Measurements from ENCODE around the gene PRUNE2. TPM values are rescaled to one million over a fixed set of nuclear protein-coding genes. Genes with fewer than 3 reads are reported as not detected.

Gene PRUNE2
- total and polyA plus RNA-seq, 9 of the 15 experiments (the other 6 are each of a cell fraction or from before 2014, with no cell fraction given), result 0.05 to 0.45 (median 0.18) TPM; not detected in 1

DNA sequence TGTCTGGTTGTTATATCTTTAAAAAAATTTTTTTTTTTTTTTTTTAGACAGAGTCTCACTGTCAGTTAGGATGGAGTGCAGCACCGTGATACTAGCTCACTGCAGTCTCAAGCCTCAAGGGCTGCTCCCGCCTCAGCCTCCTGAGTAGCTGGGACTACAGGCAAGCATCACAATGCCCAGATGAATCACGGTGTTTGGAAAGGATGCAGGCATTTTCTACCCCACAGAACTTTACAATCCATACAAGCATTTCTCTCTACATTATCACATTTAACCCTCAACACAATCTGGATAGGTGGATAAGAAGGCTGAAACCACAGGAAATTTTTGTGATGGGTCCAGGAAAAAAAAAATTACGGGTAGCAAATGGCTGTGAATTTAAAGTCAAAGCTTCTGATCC lies 147.4 kb downstream of the PRUNE2 start:
- ChIA-PET POLR2A (interaction anchor here (0.6 kb wide), 1 partner anchor 445 kb away, joined by 3 read pairs; no protein-coding TSS in a partner anchor), CTCF (ENCODE audit: low intra/inter-chr PET ratio) (no interaction called here)
- no peaks in the 10 kb centered on the region for H3K36me3 ChIP-seq (ENCODE audit: control insufficient read depth, insufficient read depth, low read length)
- FAIRE-seq, result no peak
- no peak overlapping the region for H3K27ac ChIP-seq (ENCODE audit: extremely low read depth, low read depth, low read length)
- no peaks in the 10 kb centered on the region; a peak in 1 of 5 replicates for H3K4me1 ChIP-seq (replicated peaks in 1 of 2; ENCODE audit: control insufficient read depth in 2 of 2, insufficient read depth in 2 of 2, low read length in 2 of 2)
- H3K9ac ChIP-seq (ENCODE audit: insufficient read depth in 1 of 2, low read depth in 2 of 2, low read length in 2 of 2), result no peak overlapping the region
- BruUV-seq (replicated peaks), result no TSS peak
- no peaks in the 10 kb centered on the region for H3K9me3 ChIP-seq (replicated peaks; ENCODE audit: control insufficient read depth, insufficient read depth, low read depth, low read length)
- no peak for ATAC-seq
- H4K20me1 ChIP-seq (replicated peaks; ENCODE audit: control insufficient read depth, insufficient read depth, low read length), result no peaks in the 10 kb centered on the region
- DNase-seq (ENCODE audit: extremely low read depth in 1 of 4, low spot score in 3 of 4), result no peak
- intact Hi-C loops (cut with micrococcal nuclease) (no loop called here), in situ Hi-C loops (cut with MboI) (no loop called here)
- no peaks in the 10 kb centered on the region for H3K79me2 ChIP-seq (ENCODE audit: control insufficient read depth, insufficient read depth, low read length)
- 0% methylated on average over 3 of the region's 4 CpGs for WGBS (ENCODE audit: insufficient coverage, low coverage, missing lambda C conversion rate)
- H3K27me3 ChIP-seq (ENCODE audit: control insufficient read depth in 2 of 2, insufficient read depth in 2 of 2, low read length in 2 of 2), result no peaks in the 10 kb centered on the region
- H2AFZ ChIP-seq (ENCODE audit: low read depth, low read length), result no peak overlapping the region
- H3K4me3 ChIP-seq, result no peak overlapping the region
- no peak overlapping the region for H3K4me2 ChIP-seq (ENCODE audit: insufficient read depth, low read length)
- H3K9me1 ChIP-seq (ENCODE audit: control insufficient read depth, insufficient read depth, low read length), result no peaks in the 10 kb centered on the region
- TF ChIP-seq ARID2 (IDR thresholded peaks at IDR 0.05) (no peak), RFX5 (IDR thresholded peaks at IDR 0.05; ENCODE audit: low read depth, low read length) (no peak), HCFC1 (IDR thresholded peaks at IDR 0.05; ENCODE audit: low read depth, low read length) (no peak), TAL1 (IDR thresholded peaks at IDR 0.05) (no peak), MIER1 (IDR thresholded peaks at IDR 0.05; ENCODE audit: low read depth) (no peak), POLR2G (IDR thresholded peaks at IDR 0.05; ENCODE audit: low read depth, low read length) (no peak), ZSCAN29 (IDR thresholded peaks at IDR 0.05) (no peak), DDX20 (tag; IDR thresholded peaks at IDR 0.05; ENCODE audit: low read depth) (no peak)
- TF ChIP-seq, protein P1, sequence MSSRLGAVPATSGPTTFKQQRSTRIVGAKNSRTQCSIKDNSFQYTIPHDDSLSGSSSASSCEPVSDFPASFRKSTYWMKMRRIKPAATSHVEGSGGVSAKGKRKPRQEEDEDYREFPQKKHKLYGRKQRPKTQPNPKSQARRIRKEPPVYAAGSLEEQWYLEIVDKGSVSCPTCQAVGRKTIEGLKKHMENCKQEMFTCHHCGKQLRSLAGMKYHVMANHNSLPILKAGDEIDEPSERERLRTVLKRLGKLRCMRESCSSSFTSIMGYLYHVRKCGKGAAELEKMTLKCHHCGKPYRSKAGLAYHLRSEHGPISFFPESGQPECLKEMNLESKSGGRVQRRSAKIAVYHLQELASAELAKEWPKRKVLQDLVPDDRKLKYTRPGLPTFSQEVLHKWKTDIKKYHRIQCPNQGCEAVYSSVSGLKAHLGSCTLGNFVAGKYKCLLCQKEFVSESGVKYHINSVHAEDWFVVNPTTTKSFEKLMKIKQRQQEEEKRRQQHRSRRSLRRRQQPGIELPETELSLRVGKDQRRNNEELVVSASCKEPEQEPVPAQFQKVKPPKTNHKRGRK (tag; IDR thresholded peaks at IDR 0.05), result no peak
- TF ChIP-seq, protein P2, sequence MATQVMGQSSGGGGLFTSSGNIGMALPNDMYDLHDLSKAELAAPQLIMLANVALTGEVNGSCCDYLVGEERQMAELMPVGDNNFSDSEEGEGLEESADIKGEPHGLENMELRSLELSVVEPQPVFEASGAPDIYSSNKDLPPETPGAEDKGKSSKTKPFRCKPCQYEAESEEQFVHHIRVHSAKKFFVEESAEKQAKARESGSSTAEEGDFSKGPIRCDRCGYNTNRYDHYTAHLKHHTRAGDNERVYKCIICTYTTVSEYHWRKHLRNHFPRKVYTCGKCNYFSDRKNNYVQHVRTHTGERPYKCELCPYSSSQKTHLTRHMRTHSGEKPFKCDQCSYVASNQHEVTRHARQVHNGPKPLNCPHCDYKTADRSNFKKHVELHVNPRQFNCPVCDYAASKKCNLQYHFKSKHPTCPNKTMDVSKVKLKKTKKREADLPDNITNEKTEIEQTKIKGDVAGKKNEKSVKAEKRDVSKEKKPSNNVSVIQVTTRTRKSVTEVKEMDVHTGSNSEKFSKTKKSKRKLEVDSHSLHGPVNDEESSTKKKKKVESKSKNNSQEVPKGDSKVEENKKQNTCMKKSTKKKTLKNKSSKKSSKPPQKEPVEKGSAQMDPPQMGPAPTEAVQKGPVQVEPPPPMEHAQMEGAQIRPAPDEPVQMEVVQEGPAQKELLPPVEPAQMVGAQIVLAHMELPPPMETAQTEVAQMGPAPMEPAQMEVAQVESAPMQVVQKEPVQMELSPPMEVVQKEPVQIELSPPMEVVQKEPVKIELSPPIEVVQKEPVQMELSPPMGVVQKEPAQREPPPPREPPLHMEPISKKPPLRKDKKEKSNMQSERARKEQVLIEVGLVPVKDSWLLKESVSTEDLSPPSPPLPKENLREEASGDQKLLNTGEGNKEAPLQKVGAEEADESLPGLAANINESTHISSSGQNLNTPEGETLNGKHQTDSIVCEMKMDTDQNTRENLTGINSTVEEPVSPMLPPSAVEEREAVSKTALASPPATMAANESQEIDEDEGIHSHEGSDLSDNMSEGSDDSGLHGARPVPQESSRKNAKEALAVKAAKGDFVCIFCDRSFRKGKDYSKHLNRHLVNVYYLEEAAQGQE (IDR thresholded peaks at IDR 0.05; ENCODE audit: borderline replicate concordance), result no peak
- TF ChIP-seq, protein P2 (CRISPR knock-in tag; IDR thresholded peaks at IDR 0.05; ENCODE audit: low read depth), result no peak

All from K562 (cell line).